WTC11 (cell line): ENCODE data around the gene SFMBT1.

Experiments used
- FOXJ3 ChIP-seq: sonication (generic); formaldehyde crosslinking; IDR thresholded peaks from 2 replicates; pipeline ENCODE4 v1.9.0; 2021; ENCODE audit warnings: missing genetic modification reagents, mild to moderate bottlenecking, borderline replicate concordance
- FOXK1 ChIP-seq: sonication (generic); formaldehyde crosslinking; IDR thresholded peaks from 2 replicates; pipeline ENCODE4 v1.8.0; 2022; ENCODE audit warnings: mild to moderate bottlenecking, moderate library complexity, missing genetic modification reagents
- JUN ChIP-seq: sonication (generic); formaldehyde crosslinking; IDR thresholded peaks from 2 replicates; pipeline ENCODE4 v1.8.0; 2023; ENCODE audit warnings: mild to moderate bottlenecking, missing genetic modification reagents
- USF2 ChIP-seq: sonication (generic); formaldehyde crosslinking; IDR thresholded peaks from 2 replicates; pipeline ENCODE4 v1.8.1; 2023; ENCODE audit warnings: mild to moderate bottlenecking, missing genetic modification reagents, moderate library complexity

DNA sequence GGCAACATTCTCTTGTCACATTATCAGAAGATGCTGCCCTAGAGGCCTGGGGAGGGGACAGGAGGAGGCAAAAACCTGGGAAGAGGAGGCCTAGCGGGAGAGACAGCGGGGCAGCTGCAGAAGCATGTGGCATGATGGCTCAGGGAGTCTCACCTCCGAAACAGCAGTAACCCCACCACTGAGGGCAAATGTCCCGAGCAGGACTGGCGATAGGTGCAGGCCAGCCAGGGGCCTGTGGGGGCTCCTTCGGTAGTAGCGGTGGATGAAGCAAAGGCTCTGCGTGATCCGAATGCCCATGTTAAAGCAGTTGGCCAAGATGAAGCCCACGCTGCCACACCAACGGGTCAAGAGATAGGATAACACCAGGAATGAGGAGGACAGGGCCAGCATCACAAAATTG, 46.3 kb upstream of the SFMBT1 start:
- TF ChIP-seq FOXJ3 (CRISPR knock-in tag) (no peak), USF2 (no peak), JUN (no peak), FOXK1 (CRISPR knock-in tag) (no peak)
